ENCODE results near the gene NOCT. TPM values are rescaled to one million over a fixed set of nuclear protein-coding genes. Genes with fewer than 3 reads are reported as not detected.
"Not testable (repeated sequence)": the region's sequence is repeated elsewhere in the genome, so short reads cannot be mapped to it uniquely, and the experiment has no call there.

NOCT gene
- total RNA-seq, 1 donor from 2014 or later = 8.4 TPM

GRCh38 chr4:139020384-139020783 lies 4.8 kb downstream of the NOCT start:
- Histone ChIP-seq H3K4me1 (peaks cover 29% of the 10 kb centered on the region), H3K27ac (replicated peaks) (no peak overlapping the region), H3K27me3 (ENCODE audit: low read depth) (no peaks in the 10 kb centered on the region), H3K9me3 (replicated peaks) (no peaks in the 10 kb centered on the region), H3K4me3 (no peak overlapping the region), H3K36me3 (no peaks in the 10 kb centered on the region)
- no peak for DNase-seq
- intact Hi-C loops (cut with micrococcal nuclease) = no loop called here
- no peak for TF ChIP-seq CTCF (IDR thresholded peaks at IDR 0.05; ENCODE audit: borderline replicate concordance)

DNA sequence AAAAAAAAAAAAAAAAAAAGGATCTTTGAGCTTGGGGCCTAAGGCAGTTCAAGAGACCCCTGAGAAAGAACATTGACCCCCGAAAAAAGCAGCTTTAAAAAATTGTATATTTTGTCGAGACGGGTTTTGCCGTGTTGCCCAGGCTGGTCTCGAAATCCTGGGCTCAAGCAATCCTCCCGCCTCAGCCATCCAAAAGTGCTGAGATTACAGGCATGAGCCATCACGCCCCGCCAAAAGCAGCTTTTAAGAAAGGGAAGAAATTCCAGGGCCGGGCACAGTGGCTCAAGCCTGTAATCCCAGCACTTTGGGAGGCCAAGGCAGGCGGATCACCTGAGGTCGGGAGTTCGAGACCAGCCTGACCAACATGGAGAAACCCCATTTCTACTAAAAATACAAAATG lies 5.5 kb downstream of the NOCT start:
- H3K27ac ChIP-seq (replicated peaks); H3K27me3 ChIP-seq (ENCODE audit: low read depth); DNase-seq; intact Hi-C loops (cut with micrococcal nuclease); H3K4me3 ChIP-seq; H3K9me3 ChIP-seq (replicated peaks); H3K36me3 ChIP-seq: not testable (repeated sequence)
- H3K4me1 ChIP-seq = peaks cover 28% of the 10 kb centered on the region

GRCh38 chr4:139022835-139023234 lies 7.3 kb downstream of the NOCT start:
- DNase-seq = no peak
- Histone ChIP-seq H3K4me3 (no peak overlapping the region), H3K9me3 (replicated peaks) (no peaks in the 10 kb centered on the region), H3K36me3 (no peaks in the 10 kb centered on the region), H3K27ac (replicated peaks) (no peak overlapping the region), H3K27me3 (ENCODE audit: low read depth) (no peaks in the 10 kb centered on the region), H3K4me1 (peaks cover 20% of the 10 kb centered on the region)
- intact Hi-C loops (cut with micrococcal nuclease) = no loop called here
- no peak for TF ChIP-seq CTCF (IDR thresholded peaks at IDR 0.05; ENCODE audit: borderline replicate concordance)

DNA sequence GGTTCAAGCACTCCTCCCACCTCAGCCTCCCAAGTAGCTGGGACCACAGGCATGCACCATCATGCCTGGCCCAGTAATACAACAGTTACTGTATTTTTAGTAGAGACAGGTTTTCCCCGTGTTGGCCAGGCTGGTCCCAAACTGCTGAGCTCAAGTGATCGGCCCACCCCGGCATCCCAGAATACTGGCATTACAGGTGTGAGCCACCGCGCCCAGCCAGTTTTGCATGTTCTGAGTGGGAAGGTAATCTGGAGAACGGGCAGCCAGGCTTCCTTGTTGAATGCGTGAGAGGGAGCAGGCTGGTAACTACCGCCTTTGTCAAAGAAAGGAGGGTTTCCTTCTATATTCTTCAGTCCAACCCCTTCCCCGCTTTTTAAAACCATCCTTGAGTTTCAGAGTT lies 9.1 kb downstream of the NOCT start:
- intact Hi-C loops (cut with micrococcal nuclease) = no loop called here
- no peaks in the 10 kb centered on the region for H3K9me3 ChIP-seq (replicated peaks)
- H3K4me1 ChIP-seq = peaks cover 16% of the 10 kb centered on the region
- no peak overlapping the region for H3K4me3 ChIP-seq
- no peak for TF ChIP-seq CTCF (IDR thresholded peaks at IDR 0.05; ENCODE audit: borderline replicate concordance)
- DNase-seq = no peak
- H3K36me3 ChIP-seq = no peaks in the 10 kb centered on the region
- no peaks in the 10 kb centered on the region for H3K27me3 ChIP-seq (ENCODE audit: low read depth)
- H3K27ac ChIP-seq (replicated peaks) = peak overlapping the region; percentile 12

DNA sequence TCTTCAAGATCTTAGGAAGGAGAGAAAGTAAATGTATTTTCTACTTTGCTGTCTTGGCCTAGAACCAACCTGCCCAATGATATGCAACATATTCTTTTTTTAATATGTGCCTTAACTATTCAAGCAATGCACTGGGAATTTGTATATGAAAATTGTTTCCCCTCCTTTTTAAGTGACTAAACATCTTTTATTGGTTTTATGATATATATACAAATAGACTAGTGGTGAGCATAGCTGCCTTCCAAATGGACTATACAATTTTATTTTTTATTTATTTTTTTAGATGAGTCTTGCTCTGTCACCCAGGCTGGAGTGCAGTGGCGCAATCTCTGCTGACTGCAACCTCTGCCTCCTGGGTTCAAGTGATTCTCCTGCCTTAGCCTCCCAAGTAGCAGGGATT lies 10.3 kb downstream of the NOCT start:
- Histone ChIP-seq H3K36me3 (no peaks in the 10 kb centered on the region), H3K9me3 (replicated peaks) (no peaks in the 10 kb centered on the region), H3K27ac (replicated peaks) (no peak overlapping the region), H3K27me3 (ENCODE audit: low read depth) (no peaks in the 10 kb centered on the region), H3K4me1 (peaks cover 14% of the 10 kb centered on the region), H3K4me3 (no peak overlapping the region)
- no peak for DNase-seq
- intact Hi-C loops (cut with micrococcal nuclease) = no loop called here
- TF ChIP-seq CTCF (IDR thresholded peaks at IDR 0.05; ENCODE audit: borderline replicate concordance) = no peak

DNA sequence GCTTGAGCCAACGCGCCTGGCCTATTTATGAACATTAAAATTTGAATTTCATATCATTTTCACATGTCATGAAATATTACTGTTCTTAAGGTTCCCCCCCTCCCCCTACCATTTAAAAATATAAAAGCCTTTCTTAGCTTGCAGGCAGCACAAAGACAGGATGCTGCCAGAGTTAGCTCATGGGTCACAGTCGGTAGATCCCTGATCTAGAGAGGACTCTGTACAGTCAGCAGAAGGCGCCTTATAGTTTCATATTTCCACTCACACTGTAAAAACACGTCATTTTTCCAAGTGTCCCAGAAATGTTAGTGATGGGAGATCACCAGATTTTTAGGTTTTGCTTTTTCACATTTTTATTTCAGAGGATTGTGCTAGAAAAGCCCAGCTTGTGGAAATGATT lies 12.2 kb downstream of the NOCT start:
- no peaks in the 10 kb centered on the region for H3K36me3 ChIP-seq
- H3K27ac ChIP-seq (replicated peaks) = peak overlapping the region; percentile 89
- peak overlapping the region; percentile 22 for H3K4me3 ChIP-seq
- no peak for DNase-seq
- no peak for TF ChIP-seq CTCF (IDR thresholded peaks at IDR 0.05; ENCODE audit: borderline replicate concordance)
- peaks cover 17% of the 10 kb centered on the region for H3K4me1 ChIP-seq
- intact Hi-C loops (cut with micrococcal nuclease) = no loop called here
- no peaks in the 10 kb centered on the region for H3K27me3 ChIP-seq (ENCODE audit: low read depth)
- no peaks in the 10 kb centered on the region for H3K9me3 ChIP-seq (replicated peaks)
